CD1c-positive myeloid dendritic cell (primary cell): Measurements from ENCODE around the gene ETV3.
"Not testable (repeated sequence)": the region's sequence is repeated elsewhere in the genome, so short reads cannot be mapped to it uniquely, and the experiment has no call there.

Experiments
- DNase-seq: peaks from one replicate; pipeline ENCODE4 v3.0.0-alpha.2; 2016; ENCODE audit errors: extremely low spot score

The ETV3 gene

GRCh38 chr1:157138220-157139051, at the start of gene ETV3:
ETV3 (minus strand) TSS chr1:157138395; CDS start chr1:157136352, 2,043 bp downstream.
- peak; percentile 93 for DNase-seq

- no peak for DNase-seq
These were observed 48.2 kb upstream of the ETV3 start for GRCh38 chr1:157186281-157186992.

GRCh38 chr1:157183870-157184269, 45.7 kb upstream of the ETV3 start:
- DNase-seq: peak; percentile 31

GRCh38 chr1:157182371-157182770, 44.2 kb upstream of the ETV3 start:
- DNase-seq: not testable (repeated sequence)

GRCh38 chr1:157181790-157182189, 43.6 kb upstream of the ETV3 start:
- DNase-seq: no peak

- DNase-seq: no peak
These were observed 43.1 kb upstream of the ETV3 start for GRCh38 chr1:157181258-157181657.

- DNase-seq: no peak
These were observed 40.3 kb upstream of the ETV3 start for GRCh38 chr1:157178490-157178889.

GRCh38 chr1:157177733-157178394, 39.7 kb upstream of the ETV3 start:
- no peak for DNase-seq

- DNase-seq: no peak
These were observed 38.5 kb upstream of the ETV3 start for GRCh38 chr1:157176591-157177121.

GRCh38 chr1:157176016-157176415, 37.8 kb upstream of the ETV3 start:
- DNase-seq: no peak

- no peak for DNase-seq
These were observed 35.8 kb upstream of the ETV3 start for GRCh38 chr1:157173900-157174410.

GRCh38 chr1:157173241-157173640, 35.0 kb upstream of the ETV3 start:
- not testable (repeated sequence) for DNase-seq

GRCh38 chr1:157172591-157172990, 34.4 kb upstream of the ETV3 start:
- not testable (repeated sequence) for DNase-seq

- not testable (repeated sequence) for DNase-seq
These were observed 33.8 kb upstream of the ETV3 start for GRCh38 chr1:157171903-157172503.

- peak; percentile 70 for DNase-seq
These were observed 32.7 kb upstream of the ETV3 start for GRCh38 chr1:157170677-157171515.

GRCh38 chr1:157168015-157168414, 29.8 kb upstream of the ETV3 start:
- DNase-seq: peak; percentile 54

GRCh38 chr1:157167437-157167836, 29.2 kb upstream of the ETV3 start:
- DNase-seq: no peak

GRCh38 chr1:157166590-157166989, 28.4 kb upstream of the ETV3 start:
- no peak for DNase-seq

- peak; percentile 78 for DNase-seq
These were observed 25.3 kb upstream of the ETV3 start for GRCh38 chr1:157163273-157164127.

- no peak for DNase-seq
These were observed 24.1 kb upstream of the ETV3 start for GRCh38 chr1:157162345-157162744.
